MCF 10A (cell line): ENCODE measurements around the gene SEMA4D. TPM values are rescaled to one million over a fixed set of nuclear protein-coding genes. Genes with fewer than 3 reads are reported as not detected.
"Not testable (repeated sequence)": the region's sequence is repeated elsewhere in the genome, so short reads cannot be mapped to it uniquely, and the experiment has no call there.

Source experiments
- BruUV-seq: library from RNA; stranded (reverse); fragments of 400-500 nt; replicated peaks from 2 replicates; lab custom pipeline; 2021; lab: Mats Ljungman, UMichigan
- CTCF ChIA-PET: fragments of 300-600 bp; sonication (Branson Sonifier 250); formaldehyde crosslinking; extraction: SDS; loops from one replicate; lab custom pipeline; 2021; ENCODE audit warnings: antibody characterized with exemption, inconsistent platforms; lab: Yijun Ruan, JAX
- POLR2A ChIA-PET: fragments of 300-600, 350-650 bp; sonication (Branson Sonifier 250); formaldehyde crosslinking; extraction: SDS; loops from one replicate; lab custom pipeline; 2020; ENCODE audit warnings: antibody characterized with exemption, inconsistent platforms; lab: Yijun Ruan, JAX
- DNase-seq: peaks from one replicate; pipeline ENCODE4 v3.0.0-alpha.2; 2018; ENCODE audit not compliant: unreplicated experiment
- H3K27ac Mint-ChIP-seq: one replicate; pipeline ENCODE4 v1.8.0; 2022; ENCODE audit warnings: mild to moderate bottlenecking, low read depth, mixed read lengths; ENCODE audit not compliant: unreplicated experiment
- H3K27me3 Mint-ChIP-seq: one replicate; pipeline ENCODE4 v1.8.0; 2022; ENCODE audit warnings: mixed read lengths; ENCODE audit not compliant: insufficient read depth, unreplicated experiment
- H3K36me3 Mint-ChIP-seq: one replicate; pipeline ENCODE4 v1.8.0; 2022; ENCODE audit warnings: mild to moderate bottlenecking, moderate library complexity, mixed read lengths; ENCODE audit not compliant: insufficient read depth, unreplicated experiment
- H3K4me1 Mint-ChIP-seq: one replicate; pipeline ENCODE4 v1.8.0; 2022; ENCODE audit warnings: mixed read lengths; ENCODE audit not compliant: insufficient read depth, unreplicated experiment
- H3K4me3 Mint-ChIP-seq: one replicate; pipeline ENCODE4 v1.8.0; 2022; ENCODE audit warnings: mild to moderate bottlenecking, moderate library complexity, mixed read lengths; ENCODE audit not compliant: unreplicated experiment
- H3K9me3 Mint-ChIP-seq: one replicate; pipeline ENCODE4 v1.8.0; 2022; ENCODE audit warnings: mixed read lengths; ENCODE audit not compliant: unreplicated experiment
- CTCF ChIP-seq: fragments of 200-600 bp; IDR thresholded peaks from one replicate; pipeline ENCODE4 v1.8.0; 2022; ENCODE audit warnings: antibody characterized with exemption, mild to moderate bottlenecking; ENCODE audit not compliant: unreplicated experiment
- intact Hi-C: fragments of 100-400 bp; cut with micrococcal nuclease; formaldehyde crosslinking; loops from 2 replicates; pipeline ENCODE4 v1.14.1; 2022
- total RNA-seq: library from RNA; stranded (reverse); gene quantifications from 2 replicates; pipeline ENCODE4 v1.2.3, GENCODE V29; 2022

Gene SEMA4D
- total RNA-seq, 1 experiment from 2014 or later: 4.2 TPM

GRCh38 chr9:89347651-89348050 lies 150.3 kb downstream of the SEMA4D start:
- no peak for TF ChIP-seq CTCF
- peaks cover 90% of the 10 kb centered on the region for H3K36me3 Mint-ChIP-seq
- DNase-seq: no peak
- no peak overlapping the region for H3K27ac Mint-ChIP-seq
- intact Hi-C loops: no loop called here
- H3K4me3 Mint-ChIP-seq: no peak overlapping the region
- no TSS peak for BruUV-seq
- ChIA-PET CTCF (interaction anchor here (0.7 to 1.6 kb wide), 2 partner anchors 20 to 182 kb away, joined by 3 to 4 read pairs; no protein-coding TSS in a partner anchor), POLR2A (interaction anchor here (0.6 kb wide), 1 partner anchor 1314 kb away, joined by 5 read pairs; no protein-coding TSS in a partner anchor)
- no peaks in the 10 kb centered on the region for H3K9me3 Mint-ChIP-seq
- H3K27me3 Mint-ChIP-seq: no peaks in the 10 kb centered on the region
- H3K4me1 Mint-ChIP-seq: no peaks in the 10 kb centered on the region

- Mint-ChIP-seq H3K27ac (peak overlapping the region; percentile 51), H3K27me3 (no peaks in the 10 kb centered on the region), H3K4me1 (no peaks in the 10 kb centered on the region), H3K4me3 (no peak overlapping the region), H3K36me3 (peaks cover 90% of the 10 kb centered on the region), H3K9me3 (no peaks in the 10 kb centered on the region)
- POLR2A ChIA-PET: interaction anchor here (0.6 kb wide), 1 partner anchor 196 kb away, joined by 3 read pairs; no protein-coding TSS in a partner anchor
- intact Hi-C loops: no loop called here
- no peak for DNase-seq
- TF ChIP-seq CTCF: no peak
- BruUV-seq: no TSS peak
- CTCF ChIA-PET: interaction anchor here (0.6 kb wide), 1 partner anchor 202 kb away, joined by 3 read pairs; no protein-coding TSS in a partner anchor
Measured at GRCh38 chr9:89346696-89347095, 151.2 kb downstream of the SEMA4D start.

- H3K27me3 Mint-ChIP-seq: no peaks in the 10 kb centered on the region
- ChIA-PET POLR2A (no interaction called here), CTCF (interaction anchor here (0.6 to 1.2 kb wide), 2 partner anchors 11 to 161 kb away, joined by 3 read pairs; no protein-coding TSS in a partner anchor)
- H3K36me3 Mint-ChIP-seq: peaks cover 90% of the 10 kb centered on the region
- no peak overlapping the region for H3K4me3 Mint-ChIP-seq
- intact Hi-C loops: no loop called here
- H3K9me3 Mint-ChIP-seq: no peaks in the 10 kb centered on the region
- H3K27ac Mint-ChIP-seq: no peak overlapping the region
- no peaks in the 10 kb centered on the region for H3K4me1 Mint-ChIP-seq
- BruUV-seq: no TSS peak
- TF ChIP-seq CTCF: no peak
- DNase-seq: no peak
Measured at GRCh38 chr9:89345476-89345875, 152.4 kb downstream of the SEMA4D start.

- POLR2A ChIA-PET: interaction anchor here (1.9 kb wide), 1 partner anchor 11 kb away, joined by 8 read pairs; no protein-coding TSS in a partner anchor
- peaks cover 92% of the 10 kb centered on the region for H3K36me3 Mint-ChIP-seq
- CTCF ChIA-PET, H3K27ac Mint-ChIP-seq, H3K27me3 Mint-ChIP-seq, intact Hi-C loops, DNase-seq, H3K4me3 Mint-ChIP-seq, BruUV-seq, H3K9me3 Mint-ChIP-seq, H3K4me1 Mint-ChIP-seq: not testable (repeated sequence)
Measured at GRCh38 chr9:89343812-89344211, 154.1 kb downstream of the SEMA4D start.
